Smooth muscle cell of the coronary artery (primary cell): ENCODE data around the gene STOML3. TPM values are rescaled to one million over a fixed set of nuclear protein-coding genes. Genes with fewer than 3 reads are reported as not detected.

Experiments used
- total RNA-seq: library from RNA; depleted of rRNA; stranded (reverse); fragments of >200 nt; gene quantifications from 2 replicates; pipeline ENCODE4 v1.2.3, GENCODE V29; 2014; ENCODE audit warnings: low replicate concordance

STOML3 gene, protein sequence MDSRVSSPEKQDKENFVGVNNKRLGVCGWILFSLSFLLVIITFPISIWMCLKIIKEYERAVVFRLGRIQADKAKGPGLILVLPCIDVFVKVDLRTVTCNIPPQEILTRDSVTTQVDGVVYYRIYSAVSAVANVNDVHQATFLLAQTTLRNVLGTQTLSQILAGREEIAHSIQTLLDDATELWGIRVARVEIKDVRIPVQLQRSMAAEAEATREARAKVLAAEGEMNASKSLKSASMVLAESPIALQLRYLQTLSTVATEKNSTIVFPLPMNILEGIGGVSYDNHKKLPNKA
- not detected in 2 replicates for total RNA-seq

DNA sequence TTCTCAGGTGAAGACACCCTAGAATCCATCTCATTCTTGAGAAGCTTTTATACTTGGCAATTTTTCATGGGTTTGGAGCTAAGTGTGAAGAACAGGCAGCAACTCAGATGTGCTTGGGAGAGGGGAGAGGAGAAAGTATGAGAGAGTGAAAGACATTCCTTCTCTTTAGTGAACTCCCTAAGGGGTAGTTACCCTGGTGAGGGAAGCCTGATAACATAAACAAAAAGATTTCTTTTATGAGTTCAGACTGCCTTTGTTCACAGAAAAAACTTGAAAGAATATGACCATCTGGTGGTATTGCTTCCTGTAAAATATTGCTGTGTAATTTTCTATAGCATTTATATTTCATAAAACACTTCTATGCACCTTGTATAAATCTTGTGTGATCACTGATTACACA lies at the start of gene STOML3:
TSS of gene STOML3 (minus strand) at position 139 of the 400 bp plus-strand sequence. CDS start at position 29, 110 bp downstream.

GRCh38 chr13:39037880-39038568 lies 47.4 kb upstream of the STOML3 start, which contains the start of the genes NHLRC3 and PROSER1:
Gene NHLRC3 (plus strand): TSS chr13:39038456. CDS start chr13:39038640, 184 bp downstream.
Gene PROSER1 (minus strand): TSS chr13:39038089. CDS start chr13:39037242, 847 bp downstream.

Other genes with a start within 250 kb of the STOML3 start
- gene PROSER1, start 47.3 kb upstream of the STOML3 start, total RNA-seq, result 2.7 and 8.6 TPM in 2 replicates
- gene NHLRC3, start 47.6 kb upstream of the STOML3 start, total RNA-seq, result 12.3 and 14.2 TPM in 2 replicates